K562 (cell line): ENCODE data around the gene TNNT2.

Experiments
- ATF2 ChIP-seq: sonication (generic); formaldehyde crosslinking; IDR thresholded peaks from 2 replicates; pipeline ENCODE4 v1.8.1; 2022; ENCODE audit warnings: missing genetic modification reagents
- CUX1 ChIP-seq: fragments of 200-800 bp; sonication (Bioruptor generic); IDR thresholded peaks from 2 replicates; pipeline ENCODE4 v1.6.1; 2016; ENCODE audit warnings: missing genetic modification characterization, missing compliant biosample characterization
- MLLT1 ChIP-seq, 2 experiments: fragments of 450-650 bp; IDR thresholded peaks; 2 replicates each; pipeline ENCODE4 v1.6.1; 2016
- MTF1 ChIP-seq: fragments of 250-450 bp; sonication (Bioruptor Pico); IDR thresholded peaks from 2 replicates; pipeline ENCODE4 v1.9.0; 2021; ENCODE audit warnings: moderate library complexity, mild to moderate bottlenecking, inconsistent platforms, borderline replicate concordance
- RNF2 ChIP-seq: sonication (generic); IDR thresholded peaks from 2 replicates; pipeline ENCODE4 v1.6.1; 2016
- SRF ChIP-seq, 2 experiments: fragments of 250-450, 450-650 bp in 1 of 2; sonication (Bioruptor Pico) in 1 of 2; sonication (generic) in 1 of 2; formaldehyde crosslinking; IDR thresholded peaks; 2 replicates each; pipeline versions ENCODE4 v1.5.0 to v1.5.1; 2020 to 2022; ENCODE audit warnings: mild to moderate bottlenecking in 1 of 2, missing genetic modification reagents in 1 of 2
- ZNF431 ChIP-seq: sonication (generic); formaldehyde crosslinking; IDR thresholded peaks from 2 replicates; pipeline ENCODE4 v1.8.0; 2022; ENCODE audit warnings: mild to moderate bottlenecking, missing genetic modification reagents

GRCh38 chr1:201336711-201337450 is 40.6 kb downstream of the TNNT2 start:
- TF ChIP-seq MTF1 (CRISPR knock-in tag) (no peak), CUX1 (CRISPR knock-in tag) (no peak), ATF2 (CRISPR knock-in tag) (no peak), SRF (CRISPR knock-in tag; IDR thresholded peaks at IDR 0.05) (no peak), MLLT1 (IDR thresholded peaks at IDR 0.05) (no peak), RNF2 (no peak), ZNF431 (CRISPR knock-in tag) (no peak)
